NAMALWA (cell line): Measurements from ENCODE around the gene HBZ.
"Not testable (repeated sequence)": the region's sequence is repeated elsewhere in the genome, so short reads cannot be mapped to it uniquely, and the experiment has no call there.

Experiments used
- DNase-seq: peaks from one replicate; pipeline ENCODE4 v3.0.0-alpha.2; 2015; ENCODE audit warnings: low spot score

Gene HBZ

GRCh38 chr16:179211-180092 lies 27.0 kb downstream of the HBZ start:
- DNase-seq, result no peak

- DNase-seq, result no peak
Observed at GRCh38 chr16:180101-180675, 27.7 kb downstream of the HBZ start, which contains the start of gene HBQ1. Gene HBQ1 (plus strand): TSS chr16:180459. CDS start chr16:180487, 28 bp downstream.

- DNase-seq, result peak; percentile 87
Observed at GRCh38 chr16:180681-181564, 28.5 kb downstream of the HBZ start.

GRCh38 chr16:181565-182021 lies 29.1 kb downstream of the HBZ start:
- peak; percentile 30 for DNase-seq

- no peak for DNase-seq
Observed at GRCh38 chr16:183005-183404, 30.6 kb downstream of the HBZ start.

- DNase-seq, result no peak
Observed at GRCh38 chr16:185213-185612, 32.8 kb downstream of the HBZ start.

GRCh38 chr16:185691-186090 lies 33.2 kb downstream of the HBZ start:
- no peak for DNase-seq

- no peak for DNase-seq
Observed at GRCh38 chr16:187330-187729, 34.9 kb downstream of the HBZ start.

GRCh38 chr16:188674-189073 lies 36.2 kb downstream of the HBZ start:
- DNase-seq, result peak; percentile 69

- no peak for DNase-seq
Observed at GRCh38 chr16:189604-190186, 37.3 kb downstream of the HBZ start.

- DNase-seq, result no peak
Observed at GRCh38 chr16:191831-192230, 39.4 kb downstream of the HBZ start.

GRCh38 chr16:192686-193085 lies 40.2 kb downstream of the HBZ start:
- no peak for DNase-seq

- no peak for DNase-seq
Observed at GRCh38 chr16:193441-193840, 41.0 kb downstream of the HBZ start.

GRCh38 chr16:194516-194915 lies 42.1 kb downstream of the HBZ start:
- no peak for DNase-seq

- DNase-seq, result no peak
Observed at GRCh38 chr16:200388-200787, 47.9 kb downstream of the HBZ start.

- no peak for DNase-seq
Observed at GRCh38 chr16:203246-203645, 50.8 kb downstream of the HBZ start.

- DNase-seq, result not testable (repeated sequence)
Observed at GRCh38 chr16:204046-204445, 51.6 kb downstream of the HBZ start.
